Activated CD8-positive, alpha-beta memory T cell treated with anti-CD3 and anti-CD28 coated beads, Interleukin-2, amount 50 U/mL, for 24 hours (primary cell): ENCODE measurements around the gene SLC35B3.
"Not testable (repeated sequence)": the region's sequence is repeated elsewhere in the genome, so short reads cannot be mapped to it uniquely, and the experiment has no call there.

Source experiments
- DNase-seq: peaks from one replicate; pipeline ENCODE4 v3.0.0-alpha.2; 2020; ENCODE audit errors: extremely low read depth

SLC35B3 gene

GRCh38 chr6:8414844-8415243, 20.5 kb downstream of the SLC35B3 start:
- no peak for DNase-seq

- DNase-seq, result not testable (repeated sequence)
Observed at GRCh38 chr6:8405946-8406345, 29.4 kb downstream of the SLC35B3 start.

GRCh38 chr6:8402546-8402945, 32.8 kb downstream of the SLC35B3 start:
- DNase-seq, result no peak

GRCh38 chr6:8400663-8401062, 34.7 kb downstream of the SLC35B3 start:
- no peak for DNase-seq

- DNase-seq, result no peak
Observed at GRCh38 chr6:8392569-8392968, 42.8 kb downstream of the SLC35B3 start.

- DNase-seq, result no peak
Observed at GRCh38 chr6:8391934-8392333, 43.4 kb downstream of the SLC35B3 start.

GRCh38 chr6:8389036-8389818, 46.1 kb downstream of the SLC35B3 start:
- DNase-seq, result no peak

- no peak for DNase-seq
Observed at GRCh38 chr6:8387942-8388437, 47.4 kb downstream of the SLC35B3 start.

- DNase-seq, result no peak
Observed at GRCh38 chr6:8383584-8383983, 51.8 kb downstream of the SLC35B3 start.

- no peak for DNase-seq
Observed at GRCh38 chr6:8382434-8382833, 52.9 kb downstream of the SLC35B3 start.

- no peak for DNase-seq
Observed at GRCh38 chr6:8375916-8376315, 59.4 kb downstream of the SLC35B3 start.
